Endothelial cell (in vitro differentiated cells): Measurements from ENCODE around the gene TXLNG. TPM values are rescaled to one million over a fixed set of nuclear protein-coding genes. Genes with fewer than 3 reads are reported as not detected.

Experiments
- DNase-seq: peaks from one replicate; pipeline ENCODE4 v3.0.0; 2021; ENCODE audit warnings: low spot score
- H3K27ac Mint-ChIP-seq: one replicate; pipeline ENCODE4 v1.8.0; 2021; ENCODE audit warnings: mixed read lengths, inconsistent platforms; ENCODE audit not compliant: unreplicated experiment
- H3K27me3 Mint-ChIP-seq: one replicate; pipeline ENCODE4 v1.8.0; 2021; ENCODE audit warnings: mild to moderate bottlenecking, moderate library complexity, mixed read lengths, inconsistent platforms; ENCODE audit not compliant: unreplicated experiment
- H3K36me3 Mint-ChIP-seq: one replicate; pipeline ENCODE4 v1.8.0; 2021; ENCODE audit warnings: mild to moderate bottlenecking, low read depth, mixed read lengths, inconsistent platforms; ENCODE audit not compliant: unreplicated experiment
- H3K4me1 Mint-ChIP-seq: one replicate; pipeline ENCODE4 v1.8.0; 2021; ENCODE audit warnings: mild to moderate bottlenecking, mixed read lengths, inconsistent platforms; ENCODE audit not compliant: unreplicated experiment
- H3K4me3 Mint-ChIP-seq: one replicate; pipeline ENCODE4 v1.8.0; 2021; ENCODE audit warnings: mild to moderate bottlenecking, mixed read lengths, inconsistent platforms; ENCODE audit not compliant: unreplicated experiment
- H3K9me3 Mint-ChIP-seq: one replicate; pipeline ENCODE4 v1.8.0; 2021; ENCODE audit warnings: mixed read lengths, inconsistent platforms; ENCODE audit not compliant: unreplicated experiment
- total RNA-seq: library from RNA; stranded (reverse); fragmentation: NEBNext Ultra II Directional; extraction: Animal tissue kit (Norgen Biotek cat#: 25700); gene quantifications from one replicate; pipeline ENCODE4 v1.2.1, GENCODE V29; 2021; ENCODE audit not compliant: unreplicated experiment
- TF ChIP-seq, protein P1 (sequence below): fragments of 200-600 bp; sonication (generic); IDR thresholded peaks from one replicate; pipeline ENCODE4 v1.5.0; 2021; ENCODE audit warnings: antibody characterized with exemption; ENCODE audit not compliant: unreplicated experiment

TXLNG gene
- total RNA-seq, 1 donor from 2014 or later, result 6.6 TPM

DNA sequence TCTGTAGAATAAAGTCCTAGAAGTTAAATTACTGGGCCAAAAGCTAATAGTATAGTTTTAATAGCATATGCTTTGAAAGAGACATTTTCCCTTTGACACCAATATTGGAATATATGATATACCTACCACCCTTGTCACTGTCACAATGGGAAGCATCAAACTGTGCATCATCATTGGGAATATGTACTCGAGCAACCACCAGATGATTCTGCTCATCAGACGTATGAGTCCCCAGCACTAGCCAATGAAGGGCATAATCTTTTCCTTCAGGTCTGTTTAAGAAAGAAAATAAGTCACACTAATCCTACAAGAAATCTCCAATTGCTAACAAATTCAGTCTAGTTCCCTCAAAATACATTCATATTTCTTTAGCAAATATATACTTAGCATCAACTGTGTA lies 76.6 kb downstream of the TXLNG start:
- H3K27me3 Mint-ChIP-seq, result no peaks in the 10 kb centered on the region
- H3K36me3 Mint-ChIP-seq, result peaks cover 11% of the 10 kb centered on the region
- H3K27ac Mint-ChIP-seq, result no peak overlapping the region
- H3K4me1 Mint-ChIP-seq, result peaks cover 9% of the 10 kb centered on the region
- H3K4me3 Mint-ChIP-seq, result no peak overlapping the region
- DNase-seq, result no peak
- no peaks in the 10 kb centered on the region for H3K9me3 Mint-ChIP-seq
- TF ChIP-seq, protein P1, sequence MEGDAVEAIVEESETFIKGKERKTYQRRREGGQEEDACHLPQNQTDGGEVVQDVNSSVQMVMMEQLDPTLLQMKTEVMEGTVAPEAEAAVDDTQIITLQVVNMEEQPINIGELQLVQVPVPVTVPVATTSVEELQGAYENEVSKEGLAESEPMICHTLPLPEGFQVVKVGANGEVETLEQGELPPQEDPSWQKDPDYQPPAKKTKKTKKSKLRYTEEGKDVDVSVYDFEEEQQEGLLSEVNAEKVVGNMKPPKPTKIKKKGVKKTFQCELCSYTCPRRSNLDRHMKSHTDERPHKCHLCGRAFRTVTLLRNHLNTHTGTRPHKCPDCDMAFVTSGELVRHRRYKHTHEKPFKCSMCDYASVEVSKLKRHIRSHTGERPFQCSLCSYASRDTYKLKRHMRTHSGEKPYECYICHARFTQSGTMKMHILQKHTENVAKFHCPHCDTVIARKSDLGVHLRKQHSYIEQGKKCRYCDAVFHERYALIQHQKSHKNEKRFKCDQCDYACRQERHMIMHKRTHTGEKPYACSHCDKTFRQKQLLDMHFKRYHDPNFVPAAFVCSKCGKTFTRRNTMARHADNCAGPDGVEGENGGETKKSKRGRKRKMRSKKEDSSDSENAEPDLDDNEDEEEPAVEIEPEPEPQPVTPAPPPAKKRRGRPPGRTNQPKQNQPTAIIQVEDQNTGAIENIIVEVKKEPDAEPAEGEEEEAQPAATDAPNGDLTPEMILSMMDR, result no peak

DNA sequence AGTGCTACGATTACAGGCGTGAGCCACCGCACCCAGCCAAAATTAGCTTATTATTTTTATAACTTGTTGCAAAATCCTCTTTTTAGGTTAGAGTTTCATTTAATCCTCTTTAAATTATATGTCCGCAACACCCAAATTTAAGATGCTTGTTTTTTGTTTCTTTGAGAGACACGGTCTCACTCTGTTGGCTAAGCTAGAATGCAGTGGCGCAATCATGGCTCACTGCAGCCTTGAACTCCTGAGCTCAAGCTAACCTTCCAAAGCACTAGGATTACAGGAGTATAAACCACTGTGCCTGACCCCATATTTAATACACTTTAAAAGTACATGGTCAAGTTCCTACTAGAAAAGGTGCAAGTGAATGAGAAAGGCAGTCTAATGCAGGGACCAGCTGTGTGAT lies 81.7 kb downstream of the TXLNG start:
- peaks cover 25% of the 10 kb centered on the region for H3K4me1 Mint-ChIP-seq
- H3K4me3 Mint-ChIP-seq, result peak overlapping the region; percentile 96
- peaks cover 7% of the 10 kb centered on the region for H3K27me3 Mint-ChIP-seq
- no peak for DNase-seq
- TF ChIP-seq, protein P1, result no peak
- H3K36me3 Mint-ChIP-seq, result no peaks in the 10 kb centered on the region
- H3K9me3 Mint-ChIP-seq, result no peaks in the 10 kb centered on the region
- no peak overlapping the region for H3K27ac Mint-ChIP-seq

DNA sequence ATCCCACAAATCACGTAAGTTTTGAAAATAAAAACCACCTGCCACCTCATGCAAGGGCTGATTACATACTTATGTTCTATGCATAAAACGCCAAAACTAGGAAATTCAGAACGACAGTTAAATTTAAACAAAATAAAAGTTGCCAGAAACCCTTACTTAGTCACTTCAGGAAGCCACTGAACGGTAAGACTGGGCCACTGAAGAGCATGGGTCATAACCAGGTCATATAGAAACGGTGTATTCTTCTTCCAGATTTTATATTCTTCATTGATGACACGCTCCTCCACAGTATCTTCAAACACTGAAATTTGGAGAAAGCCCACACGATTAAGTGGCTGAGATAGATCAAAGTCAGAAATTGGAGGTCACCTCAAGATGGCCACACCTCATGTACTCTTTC lies 82.7 kb downstream of the TXLNG start:
- TF ChIP-seq, protein P1, result no peak
- Mint-ChIP-seq H3K27me3 (peaks cover 7% of the 10 kb centered on the region), H3K9me3 (no peaks in the 10 kb centered on the region), H3K4me1 (peaks cover 25% of the 10 kb centered on the region), H3K36me3 (no peaks in the 10 kb centered on the region), H3K4me3 (peak overlapping the region; percentile 96), H3K27ac (peak overlapping the region; percentile 92)
- no peak for DNase-seq

DNA sequence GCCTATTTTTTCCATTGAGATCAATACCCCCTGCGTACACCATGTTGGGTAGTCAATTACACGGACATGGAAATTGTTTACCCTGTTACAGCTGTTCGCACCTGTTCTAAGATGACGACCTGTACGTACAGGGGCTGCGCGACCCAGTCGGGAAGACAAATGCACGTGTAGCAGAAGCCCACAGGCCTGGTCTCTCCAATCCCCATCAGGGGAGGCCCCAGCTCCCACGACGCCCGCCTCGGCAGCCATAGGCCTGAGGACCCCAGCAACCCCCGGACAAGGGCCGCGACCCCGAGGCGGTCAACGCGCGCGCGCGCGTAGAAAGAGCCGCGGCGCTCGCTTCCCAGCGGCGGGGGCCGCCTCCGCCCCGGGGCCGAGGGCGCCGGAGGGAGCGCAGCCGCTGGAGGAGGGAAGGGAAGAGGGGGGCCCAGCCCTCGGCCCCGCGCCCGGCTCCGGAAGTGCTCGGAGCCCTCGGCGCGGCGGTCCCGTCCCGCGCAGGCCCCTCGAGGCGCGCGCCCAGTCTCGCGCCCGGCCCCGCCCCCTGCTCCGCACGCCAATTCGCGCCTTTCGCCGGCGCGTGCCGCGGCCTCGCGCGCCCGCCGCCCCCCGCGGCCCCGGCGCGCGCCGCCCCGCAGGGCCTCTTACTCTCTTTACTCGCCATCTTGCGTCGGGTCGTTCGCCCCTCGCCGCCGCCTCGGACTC lies 83.3 kb downstream of the TXLNG start:
- Mint-ChIP-seq H3K27me3 (peaks cover 7% of the 10 kb centered on the region), H3K4me1 (peaks cover 25% of the 10 kb centered on the region), H3K9me3 (no peaks in the 10 kb centered on the region), H3K36me3 (no peaks in the 10 kb centered on the region), H3K4me3 (peak overlapping the region; percentile 96), H3K27ac (peak overlapping the region; percentile 92)
- TF ChIP-seq, protein P1, result no peak
- peak; percentile 47 for DNase-seq

DNA sequence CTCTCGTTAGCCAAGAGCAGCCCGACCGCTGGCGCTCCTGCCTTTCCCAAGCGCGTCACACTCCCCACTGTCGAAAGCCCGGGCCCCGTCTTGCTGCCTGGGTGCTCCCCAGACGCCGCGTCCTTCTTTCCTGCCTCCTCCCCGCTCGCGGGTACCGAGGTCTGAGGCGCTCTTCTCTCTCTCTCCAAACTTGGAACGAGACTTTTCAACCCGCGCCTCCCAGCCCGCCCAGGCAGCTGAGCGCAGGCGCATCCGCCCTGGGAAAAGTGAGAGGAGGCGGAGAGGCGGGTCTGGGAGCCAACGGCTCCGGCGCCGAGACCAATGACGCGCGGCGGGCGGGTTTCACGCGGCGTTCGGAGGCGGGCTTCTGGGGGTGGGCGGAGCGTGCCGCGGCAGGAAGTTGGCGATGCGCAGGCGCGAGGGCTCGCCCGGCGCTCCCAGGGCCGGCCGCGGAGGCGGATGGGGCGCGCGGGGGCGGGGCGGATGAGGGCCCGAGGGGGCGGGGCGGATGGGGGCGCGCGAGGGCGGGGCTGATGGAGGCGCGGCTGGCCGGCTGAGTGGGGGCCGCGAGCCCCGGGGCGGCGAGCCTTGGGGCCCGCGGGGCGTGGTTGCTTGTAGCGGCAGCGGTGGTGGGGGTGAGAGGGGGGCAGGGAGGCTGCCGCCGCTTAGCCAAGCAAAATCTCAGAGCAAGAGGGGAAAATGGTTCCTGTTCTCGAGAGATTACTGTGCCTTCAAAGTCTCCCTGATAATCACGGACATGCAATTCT lies 84.0 kb downstream of the TXLNG start, which contains the start of gene RBBP7:
Gene RBBP7 (minus strand): TSS at position 268 of the 767 bp plus-strand sequence. CDS start 309 bp downstream, outside the sequence.
- TF ChIP-seq, protein P1, result no peak
- Mint-ChIP-seq H3K9me3 (no peaks in the 10 kb centered on the region), H3K4me1 (peaks cover 25% of the 10 kb centered on the region)

More for the DNA sequence above, 84.0 kb downstream of the TXLNG start, which contains the start of gene RBBP7:
- Mint-ChIP-seq H3K27me3 (peaks cover 7% of the 10 kb centered on the region), H3K27ac (peak within 1 kb of the TSS; percentile 92), H3K36me3 (no peaks in the 10 kb centered on the region), H3K4me3 (peak within 1 kb of the TSS; percentile 96)
- peak; percentile 88 for DNase-seq
